ENCODE results near the gene GRAMD1C.

DNA sequence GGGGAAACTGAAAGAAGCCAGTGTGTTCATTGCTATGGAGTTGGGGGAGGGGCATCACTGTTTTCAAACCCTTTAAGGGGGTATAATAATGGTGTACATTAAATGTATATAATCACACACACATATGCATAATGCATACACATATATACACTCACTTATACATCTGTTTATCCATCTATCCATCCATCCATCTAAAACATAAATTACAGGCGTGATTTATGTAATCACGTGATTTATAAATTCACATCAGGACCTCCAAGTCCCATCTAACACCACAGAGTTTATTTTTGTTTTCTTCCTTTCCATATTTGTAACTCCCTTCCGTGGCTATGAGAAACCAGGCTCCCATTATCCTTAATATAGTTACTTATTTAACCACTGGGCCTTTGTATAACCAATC is 39.8 kb downstream of the GRAMD1C start:
- TF ChIP-seq ZNF121 (CRISPR knock-in tag; conservative IDR thresholded peaks at IDR 0.05): no peak
- no peak for TF ChIP-seq FOXJ3 (CRISPR knock-in tag; IDR thresholded peaks at IDR 0.05)
- no peak for TF ChIP-seq TOE1 (IDR thresholded peaks at IDR 0.05; ENCODE audit: borderline replicate concordance)
- TF ChIP-seq TOE1 (CRISPR knock-in tag; IDR thresholded peaks at IDR 0.05; ENCODE audit: borderline replicate concordance, low read depth): no peak
- no peak for TF ChIP-seq POLR2AphosphoS5 (IDR thresholded peaks at IDR 0.05; ENCODE audit: control insufficient read depth, insufficient read depth, low read depth, low read length)
- no peak for TF ChIP-seq SIN3A (IDR thresholded peaks at IDR 0.05; ENCODE audit: borderline replicate concordance in 2 of 2, control insufficient read depth in 1 of 2, low read depth in 2 of 2, low read length in 2 of 2)
- TF ChIP-seq U2AF2 (optimal IDR thresholded peaks at IDR 0.05; ENCODE audit: low read depth, low read length): no peak
